GM15510 (cell line): ENCODE results near the gene NCBP2L.

Experiments used
- POLR2A ChIP-seq: IDR thresholded peaks from 3 replicates; pipeline ENCODE4 v1.6.1; 2011; ENCODE audit warnings: borderline replicate concordance; ENCODE audit not compliant: insufficient read length; ENCODE audit errors: extremely low read depth

The NCBP2L gene

GRCh38 chrX:107769581-107770317 lies 7.8 kb upstream of the NCBP2L start:
- TF ChIP-seq POLR2A, result no peak

GRCh38 chrX:107773206-107773605 lies 4.3 kb upstream of the NCBP2L start:
- no peak for TF ChIP-seq POLR2A

- TF ChIP-seq POLR2A, result no peak
Observed at GRCh38 chrX:107773906-107774435, 3.6 kb upstream of the NCBP2L start.

- no peak for TF ChIP-seq POLR2A
Observed at GRCh38 chrX:107775000-107775733, 2.4 kb upstream of the NCBP2L start.

GRCh38 chrX:107775734-107776511 lies 1.6 kb upstream of the NCBP2L start, which contains the start of gene TSC22D3:
Gene TSC22D3 (minus strand): TSS chrX:107775787. CDS start chrX:107775419, 368 bp downstream.
- no peak for TF ChIP-seq POLR2A

GRCh38 chrX:107776649-107777535 lies 641 bp upstream of the NCBP2L start:
- TF ChIP-seq POLR2A, result no peak

GRCh38 chrX:107780525-107780924 lies 3.0 kb downstream of the NCBP2L start:
- no peak for TF ChIP-seq POLR2A

GRCh38 chrX:107787827-107788226 lies 10.3 kb downstream of the NCBP2L start:
- no peak for TF ChIP-seq POLR2A

GRCh38 chrX:107804427-107804826 lies 26.9 kb downstream of the NCBP2L start:
- no peak for TF ChIP-seq POLR2A

- TF ChIP-seq POLR2A, result no peak
Observed at GRCh38 chrX:107805179-107805578, 27.6 kb downstream of the NCBP2L start.

GRCh38 chrX:107818900-107819521 lies 41.5 kb downstream of the NCBP2L start:
- no peak for TF ChIP-seq POLR2A

GRCh38 chrX:107823042-107823441 lies 45.5 kb downstream of the NCBP2L start:
- no peak for TF ChIP-seq POLR2A

- TF ChIP-seq POLR2A, result no peak
Observed at GRCh38 chrX:107823456-107823855, 45.9 kb downstream of the NCBP2L start.

- no peak for TF ChIP-seq POLR2A
Observed at GRCh38 chrX:107825698-107826237, 48.2 kb downstream of the NCBP2L start, which contains the start of gene MID2. Gene MID2 (plus strand): TSS chrX:107825866. CDS start chrX:107826427, 561 bp downstream.
